Liver (tissue), 9 donors: ENCODE measurements around the gene TSPYL4. TPM values are rescaled to one million over a fixed set of nuclear protein-coding genes. Genes with fewer than 3 reads are reported as not detected.

Experiments used
- DNase-seq: peaks from one replicate; pipeline ENCODE4 v3.0.0-alpha.2; 2017; ENCODE audit warnings: low spot score
- H3K27ac ChIP-seq, 2 donors: one replicate each; pipeline ENCODE4 v1.7.0; 2013; ENCODE audit warnings: inconsistent platforms in 2 of 2, low read length in 2 of 2, control low read depth in 1 of 2, low read depth in 1 of 2, mild to moderate bottlenecking in 1 of 2
- H3K27me3 ChIP-seq, 4 donors: one replicate each; pipeline versions ENCODE4 v1.6.1 to v1.7.0; 2013; ENCODE audit warnings: low read length in 3 of 4, inconsistent platforms in 1 of 4, mild to moderate bottlenecking in 1 of 4, moderate library complexity in 1 of 4; ENCODE audit not compliant: control insufficient read depth in 4 of 4, insufficient read depth in 4 of 4
- H3K36me3 ChIP-seq, 4 donors: one replicate each; pipeline versions ENCODE4 v1.6.1 to v1.7.0; 2013; ENCODE audit warnings: low read length in 3 of 4, mild to moderate bottlenecking in 3 of 4, low read depth in 1 of 4, moderate library complexity in 1 of 4; ENCODE audit not compliant: control insufficient read depth in 4 of 4, insufficient read depth in 3 of 4
- H3K4me1 ChIP-seq, 4 donors: one replicate each; pipeline versions ENCODE4 v1.6.1 to v1.7.0; 2013; ENCODE audit warnings: low read length in 3 of 4, mild to moderate bottlenecking in 3 of 4, moderate library complexity in 1 of 4; ENCODE audit not compliant: control insufficient read depth in 4 of 4, insufficient read depth in 4 of 4
- H3K4me3 ChIP-seq, 3 donors: one replicate each; pipeline versions ENCODE4 v1.6.1 to v1.7.0; 2013; ENCODE audit warnings: low read length in 3 of 3, control low read depth in 1 of 3, low read depth in 1 of 3, mild to moderate bottlenecking in 1 of 3
- H3K9ac ChIP-seq, 2 donors: one replicate each; pipeline ENCODE4 v1.7.0; 2013; ENCODE audit warnings: low read length in 2 of 2, mild to moderate bottlenecking in 2 of 2, moderate library complexity in 2 of 2, control low read depth in 1 of 2, low read depth in 1 of 2
- H3K9me3 ChIP-seq, 4 donors: one replicate each; pipeline versions ENCODE4 v1.6.1 to v1.7.0; 2013; ENCODE audit warnings: low read length in 3 of 4; ENCODE audit not compliant: control insufficient read depth in 4 of 4
- EGR1 ChIP-seq, 2 donors: IDR thresholded peaks; 2 replicates each; pipeline ENCODE4 v1.6.1; 2016 to 2018; ENCODE audit warnings: antibody characterized with exemption in 2 of 2, low read depth in 2 of 2
- FOXA1 ChIP-seq: IDR thresholded peaks from 2 replicates; pipeline ENCODE4 v1.6.1; 2016; ENCODE audit warnings: antibody characterized with exemption
- FOXA2 ChIP-seq: IDR thresholded peaks from 2 replicates; pipeline ENCODE4 v1.6.1; 2016; ENCODE audit warnings: antibody characterized with exemption
- GABPA ChIP-seq, 2 donors: IDR thresholded peaks in 1 of 2; conservative IDR thresholded peaks in 1 of 2; 2 replicates each; pipeline ENCODE4 v1.6.1; 2016; ENCODE audit warnings: antibody characterized with exemption in 2 of 2, mild to moderate bottlenecking in 1 of 2, moderate library complexity in 1 of 2
- HNF4A ChIP-seq, 2 donors: conservative IDR thresholded peaks; 2 replicates each; pipeline ENCODE4 v1.6.1; 2016; ENCODE audit warnings: antibody characterized with exemption in 2 of 2, mild to moderate bottlenecking in 2 of 2
- HNF4G ChIP-seq: IDR thresholded peaks from 2 replicates; pipeline ENCODE4 v1.6.1; 2016; ENCODE audit warnings: antibody characterized with exemption
- JUND ChIP-seq, 2 donors: IDR thresholded peaks; 2 replicates each; pipeline ENCODE4 v1.6.1; 2016; ENCODE audit warnings: antibody characterized with exemption in 2 of 2
- NR2F2 ChIP-seq: IDR thresholded peaks from 2 replicates; pipeline ENCODE4 v1.6.1; 2016; ENCODE audit warnings: antibody characterized with exemption
- RAD21 ChIP-seq, 2 donors: IDR thresholded peaks; 2 replicates each; pipeline ENCODE4 v1.6.1; 2016; ENCODE audit warnings: antibody characterized with exemption in 2 of 2, mild to moderate bottlenecking in 2 of 2
- RXRA ChIP-seq, 2 donors: IDR thresholded peaks; 2 replicates each; pipeline ENCODE4 v1.6.1; 2017 to 2018; ENCODE audit warnings: antibody characterized with exemption in 2 of 2, mild to moderate bottlenecking in 1 of 2
- SP1 ChIP-seq: IDR thresholded peaks from 2 replicates; pipeline ENCODE4 v1.6.1; 2018; ENCODE audit warnings: antibody characterized with exemption, mild to moderate bottlenecking
- WGBS: extraction: QIAGEN DNeasy Blood & Tissue Kit; methylation state at CpG from one replicate; pipeline ENCODE4 v1.1.7; 2013; 5-methylcytosine and 5-hydroxymethylcytosine counted together
- polyA plus RNA-seq, 2 donors: library from polyadenylated mRNA; stranded (reverse) in 1 of 2; unstranded in 1 of 2; fragments of 200-250 nt in 1 of 2; fragments of >200 nt in 1 of 2; fragmentation: Nextera tagmentation in 1 of 2; extraction: Ambion mirVana in 1 of 2; gene quantifications; one replicate each; pipeline versions ENCODE4 v1.2.1 to v1.2.3, GENCODE V29; 2013 to 2015
- total RNA-seq, 2 donors: library from RNA; depleted of rRNA; stranded (reverse); fragments of >200 nt; gene quantifications; one replicate each; pipeline ENCODE4 v1.2.3, GENCODE V29; 2014
- TF ChIP-seq, protein P1 (sequence below): IDR thresholded peaks from 2 replicates; pipeline ENCODE4 v1.6.1; 2016; ENCODE audit warnings: antibody characterized with exemption, mild to moderate bottlenecking
- TF ChIP-seq, protein P2 (sequence below): IDR thresholded peaks from 2 replicates; pipeline ENCODE4 v1.6.1; 2016; ENCODE audit warnings: antibody characterized with exemption
- TF ChIP-seq, protein P3 (sequence below): IDR thresholded peaks from 2 replicates; pipeline ENCODE4 v1.6.1; 2016; ENCODE audit warnings: antibody characterized with exemption
- TF ChIP-seq, protein P4 (sequence below): IDR thresholded peaks from 2 replicates; pipeline ENCODE4 v1.6.1; 2016; ENCODE audit warnings: antibody characterized with exemption
- donor health status: healthy.
- donor health status: healthy.
- donor health status: healthy.
- donor health status: healthy.
- donor health status: healthy.

The TSPYL4 gene
- total and polyA plus RNA-seq, 4 donors = 3.6 to 7.4 (median 3.8) TPM

DNA sequence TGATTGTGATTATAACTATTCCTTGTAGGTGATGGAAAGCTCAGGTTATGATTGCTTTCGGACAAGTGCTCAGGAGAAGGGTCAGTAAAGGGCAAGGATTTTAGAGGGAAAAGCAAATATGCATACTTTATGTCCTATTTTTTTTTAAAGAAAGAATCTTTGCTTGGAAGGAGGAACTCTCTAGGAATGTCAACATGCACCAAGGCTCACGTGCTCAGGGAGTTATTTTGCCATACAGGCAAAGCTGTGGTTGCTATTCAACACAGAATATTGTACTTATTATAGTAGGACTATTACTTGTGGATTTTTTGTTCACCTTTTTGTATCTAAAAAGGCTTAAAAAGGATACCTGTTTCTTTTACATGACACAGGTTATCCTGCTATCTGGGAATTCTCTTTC lies 28.8 kb upstream of the TSPYL4 start:
- peaks cover 3 to 31% (median 20%) of the 10 kb centered on the region in 4 donors for H3K4me1 ChIP-seq
- 91% methylated on average over 2 of the region's 2 CpGs for WGBS
- no peaks in the 10 kb centered on the region for H3K36me3 ChIP-seq
- no peak for DNase-seq
- no peak overlapping the region for H3K4me3 ChIP-seq
- H3K9ac ChIP-seq = no peak overlapping the region
- no peak overlapping the region for H3K27ac ChIP-seq
- no peaks in the 10 kb centered on the region for H3K9me3 ChIP-seq
- H3K27me3 ChIP-seq = no peaks in the 10 kb centered on the region
- TF ChIP-seq HNF4G (no peak), RXRA (IDR thresholded peaks at IDR 0.05) (no peak), FOXA1 (no peak), NR2F2 (no peak)
- TF ChIP-seq, protein P1, sequence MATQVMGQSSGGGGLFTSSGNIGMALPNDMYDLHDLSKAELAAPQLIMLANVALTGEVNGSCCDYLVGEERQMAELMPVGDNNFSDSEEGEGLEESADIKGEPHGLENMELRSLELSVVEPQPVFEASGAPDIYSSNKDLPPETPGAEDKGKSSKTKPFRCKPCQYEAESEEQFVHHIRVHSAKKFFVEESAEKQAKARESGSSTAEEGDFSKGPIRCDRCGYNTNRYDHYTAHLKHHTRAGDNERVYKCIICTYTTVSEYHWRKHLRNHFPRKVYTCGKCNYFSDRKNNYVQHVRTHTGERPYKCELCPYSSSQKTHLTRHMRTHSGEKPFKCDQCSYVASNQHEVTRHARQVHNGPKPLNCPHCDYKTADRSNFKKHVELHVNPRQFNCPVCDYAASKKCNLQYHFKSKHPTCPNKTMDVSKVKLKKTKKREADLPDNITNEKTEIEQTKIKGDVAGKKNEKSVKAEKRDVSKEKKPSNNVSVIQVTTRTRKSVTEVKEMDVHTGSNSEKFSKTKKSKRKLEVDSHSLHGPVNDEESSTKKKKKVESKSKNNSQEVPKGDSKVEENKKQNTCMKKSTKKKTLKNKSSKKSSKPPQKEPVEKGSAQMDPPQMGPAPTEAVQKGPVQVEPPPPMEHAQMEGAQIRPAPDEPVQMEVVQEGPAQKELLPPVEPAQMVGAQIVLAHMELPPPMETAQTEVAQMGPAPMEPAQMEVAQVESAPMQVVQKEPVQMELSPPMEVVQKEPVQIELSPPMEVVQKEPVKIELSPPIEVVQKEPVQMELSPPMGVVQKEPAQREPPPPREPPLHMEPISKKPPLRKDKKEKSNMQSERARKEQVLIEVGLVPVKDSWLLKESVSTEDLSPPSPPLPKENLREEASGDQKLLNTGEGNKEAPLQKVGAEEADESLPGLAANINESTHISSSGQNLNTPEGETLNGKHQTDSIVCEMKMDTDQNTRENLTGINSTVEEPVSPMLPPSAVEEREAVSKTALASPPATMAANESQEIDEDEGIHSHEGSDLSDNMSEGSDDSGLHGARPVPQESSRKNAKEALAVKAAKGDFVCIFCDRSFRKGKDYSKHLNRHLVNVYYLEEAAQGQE = no peak
- TF ChIP-seq, protein P2, sequence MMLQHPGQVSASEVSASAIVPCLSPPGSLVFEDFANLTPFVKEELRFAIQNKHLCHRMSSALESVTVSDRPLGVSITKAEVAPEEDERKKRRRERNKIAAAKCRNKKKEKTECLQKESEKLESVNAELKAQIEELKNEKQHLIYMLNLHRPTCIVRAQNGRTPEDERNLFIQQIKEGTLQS = no peak

DNA sequence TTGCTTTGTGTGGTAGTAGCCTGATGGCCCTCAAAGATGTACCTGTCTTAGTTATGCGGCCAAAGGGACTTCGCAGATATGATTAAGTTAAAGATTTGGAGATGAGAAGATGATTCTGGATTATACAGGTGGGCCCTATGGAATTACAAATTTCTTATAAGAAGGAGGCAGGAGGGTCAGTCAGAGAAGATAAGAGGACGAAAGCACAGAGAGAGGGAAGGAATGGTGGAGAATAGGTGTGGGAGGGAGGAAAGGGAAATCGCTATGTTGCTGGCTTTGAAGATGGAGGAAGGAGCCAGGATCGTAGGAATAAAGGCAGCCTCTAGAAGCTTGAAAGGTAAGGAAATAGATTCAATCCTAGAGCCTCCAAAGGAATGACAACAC lies 27.1 kb upstream of the TSPYL4 start:
- Histone ChIP-seq H3K4me1 (peaks cover 5 to 48% (median 36%) of the 10 kb centered on the region in 4 donors), H3K27ac (no peak overlapping the region), H3K27me3 (no peaks in the 10 kb centered on the region), H3K36me3 (no peaks in the 10 kb centered on the region), H3K4me3 (peak overlapping the region in 1 of 3 donors; percentile 81), H3K9me3 (no peaks in the 10 kb centered on the region), H3K9ac (no peak overlapping the region)
- no peak for DNase-seq
- TF ChIP-seq RXRA (IDR thresholded peaks at IDR 0.05) (no peak), FOXA2 (no peak), RAD21 (IDR thresholded peaks at IDR 0.05) (no peak), HNF4A (conservative IDR thresholded peaks at IDR 0.05) (no peak), FOXA1 (no peak), JUND (IDR thresholded peaks at IDR 0.05) (no peak), SP1 (no peak), EGR1 (IDR thresholded peaks at IDR 0.05; ENCODE audit: low read depth in 2 of 2) (no peak), HNF4G (no peak), GABPA (IDR thresholded peaks at IDR 0.05 in 1 of 2, conservative IDR thresholded peaks at IDR 0.05 in 1 of 2) (no peak)
- TF ChIP-seq, protein P3, sequence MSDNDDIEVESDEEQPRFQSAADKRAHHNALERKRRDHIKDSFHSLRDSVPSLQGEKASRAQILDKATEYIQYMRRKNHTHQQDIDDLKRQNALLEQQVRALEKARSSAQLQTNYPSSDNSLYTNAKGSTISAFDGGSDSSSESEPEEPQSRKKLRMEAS = no peak
- TF ChIP-seq, protein P1 = no peak
- TF ChIP-seq, protein P4, sequence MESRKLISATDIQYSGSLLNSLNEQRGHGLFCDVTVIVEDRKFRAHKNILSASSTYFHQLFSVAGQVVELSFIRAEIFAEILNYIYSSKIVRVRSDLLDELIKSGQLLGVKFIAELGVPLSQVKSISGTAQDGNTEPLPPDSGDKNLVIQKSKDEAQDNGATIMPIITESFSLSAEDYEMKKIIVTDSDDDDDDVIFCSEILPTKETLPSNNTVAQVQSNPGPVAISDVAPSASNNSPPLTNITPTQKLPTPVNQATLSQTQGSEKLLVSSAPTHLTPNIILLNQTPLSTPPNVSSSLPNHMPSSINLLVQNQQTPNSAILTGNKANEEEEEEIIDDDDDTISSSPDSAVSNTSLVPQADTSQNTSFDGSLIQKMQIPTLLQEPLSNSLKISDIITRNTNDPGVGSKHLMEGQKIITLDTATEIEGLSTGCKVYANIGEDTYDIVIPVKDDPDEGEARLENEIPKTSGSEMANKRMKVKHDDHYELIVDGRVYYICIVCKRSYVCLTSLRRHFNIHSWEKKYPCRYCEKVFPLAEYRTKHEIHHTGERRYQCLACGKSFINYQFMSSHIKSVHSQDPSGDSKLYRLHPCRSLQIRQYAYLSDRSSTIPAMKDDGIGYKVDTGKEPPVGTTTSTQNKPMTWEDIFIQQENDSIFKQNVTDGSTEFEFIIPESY = no peak
- 93% methylated on average over 5 of the region's 5 CpGs for WGBS
